Loucy (cell line): ENCODE data around the gene THADA.

Source experiments
- H2AFZ ChIP-seq: fragments of 200-600 bp; sonication (generic); 2 replicates; pipeline ENCODE4 v1.6.0; 2016; ENCODE audit warnings: antibody characterized with exemption, mild to moderate bottlenecking, low read length, moderate library complexity
- H3F3A ChIP-seq: fragments of 200-600 bp; 2 replicates; pipeline ENCODE4 v1.6.0; 2016; ENCODE audit warnings: antibody characterized with exemption, low read depth, mild to moderate bottlenecking
- H3K27me3 ChIP-seq: fragments of 200-600 bp; sonication (generic); 2 replicates; pipeline ENCODE4 v1.6.1; 2014; ENCODE audit warnings: low read length, mild to moderate bottlenecking; ENCODE audit not compliant: insufficient read depth, poor library complexity, severe bottlenecking
- H3K36me3 ChIP-seq: fragments of 200-600 bp; sonication (generic); 2 replicates; pipeline ENCODE4 v1.6.1; 2016; ENCODE audit warnings: low read length; ENCODE audit not compliant: insufficient read depth
- H3K4me1 ChIP-seq: fragments of 200-600 bp; sonication (generic); 2 replicates; pipeline ENCODE4 v1.5.1; 2014; ENCODE audit warnings: low read length, mild to moderate bottlenecking; ENCODE audit not compliant: insufficient read depth, poor library complexity, severe bottlenecking
- H3K4me2 ChIP-seq: fragments of 200-600 bp; sonication (generic); 2 replicates; pipeline ENCODE4 v1.6.0; 2014; ENCODE audit warnings: antibody characterized with exemption, low read length, low read depth, mild to moderate bottlenecking; ENCODE audit not compliant: poor library complexity, severe bottlenecking
- H3K4me3 ChIP-seq: fragments of 200-600 bp; sonication (generic); 2 replicates; pipeline ENCODE4 v1.5.1; 2014; ENCODE audit warnings: low read length, mild to moderate bottlenecking, mixed read lengths; ENCODE audit not compliant: poor library complexity, severe bottlenecking
- H3K79me2 ChIP-seq: fragments of 200-600 bp; sonication (generic); 2 replicates; pipeline ENCODE4 v1.6.1; 2014; ENCODE audit warnings: low read length; ENCODE audit not compliant: insufficient read depth
- H3K9ac ChIP-seq: fragments of 200-600 bp; sonication (generic); 2 replicates; pipeline ENCODE4 v1.6.0; 2014; ENCODE audit warnings: mild to moderate bottlenecking, low read depth, low read length, moderate library complexity; ENCODE audit not compliant: poor library complexity, severe bottlenecking
- H3K9me2 ChIP-seq: fragments of 200-600 bp; sonication (generic); replicated peaks from 2 replicates; pipeline ENCODE4 v1.6.1; 2016; ENCODE audit warnings: low read depth, low read length, mixed read lengths
- H3K9me3 ChIP-seq: fragments of 200-600 bp; sonication (generic); 2 replicates; pipeline ENCODE4 v1.6.1; 2014; ENCODE audit warnings: mild to moderate bottlenecking, antibody characterized with exemption, low read length, low read depth; ENCODE audit not compliant: insufficient read depth
- H4K20me1 ChIP-seq: fragments of 200-600 bp; sonication (generic); 2 replicates; pipeline ENCODE4 v1.6.0; 2014; ENCODE audit warnings: antibody characterized with exemption, low read length, mild to moderate bottlenecking; ENCODE audit not compliant: insufficient read depth, poor library complexity, severe bottlenecking
- EZH2phosphoT487 ChIP-seq: fragments of 200-600 bp; IDR thresholded peaks from 2 replicates; pipeline ENCODE4 v1.6.1; 2018; ENCODE audit warnings: antibody characterized with exemption, mild to moderate bottlenecking, moderate library complexity, borderline replicate concordance
- TF ChIP-seq, protein P1 (sequence below): fragments of 200-600 bp; sonication (generic); conservative IDR thresholded peaks from 2 replicates; pipeline ENCODE4 v1.5.1; 2014; ENCODE audit warnings: mild to moderate bottlenecking, antibody characterized with exemption, low read length

The THADA gene

GRCh38 chr2:43278564-43279220, 317.1 kb downstream of the THADA start:
- Histone ChIP-seq H3K79me2 (no peaks in the 10 kb centered on the region), H3K36me3 (peaks cover 12% of the 10 kb centered on the region; the same call in 1 of the 2 replicates)
- TF ChIP-seq, protein P1, sequence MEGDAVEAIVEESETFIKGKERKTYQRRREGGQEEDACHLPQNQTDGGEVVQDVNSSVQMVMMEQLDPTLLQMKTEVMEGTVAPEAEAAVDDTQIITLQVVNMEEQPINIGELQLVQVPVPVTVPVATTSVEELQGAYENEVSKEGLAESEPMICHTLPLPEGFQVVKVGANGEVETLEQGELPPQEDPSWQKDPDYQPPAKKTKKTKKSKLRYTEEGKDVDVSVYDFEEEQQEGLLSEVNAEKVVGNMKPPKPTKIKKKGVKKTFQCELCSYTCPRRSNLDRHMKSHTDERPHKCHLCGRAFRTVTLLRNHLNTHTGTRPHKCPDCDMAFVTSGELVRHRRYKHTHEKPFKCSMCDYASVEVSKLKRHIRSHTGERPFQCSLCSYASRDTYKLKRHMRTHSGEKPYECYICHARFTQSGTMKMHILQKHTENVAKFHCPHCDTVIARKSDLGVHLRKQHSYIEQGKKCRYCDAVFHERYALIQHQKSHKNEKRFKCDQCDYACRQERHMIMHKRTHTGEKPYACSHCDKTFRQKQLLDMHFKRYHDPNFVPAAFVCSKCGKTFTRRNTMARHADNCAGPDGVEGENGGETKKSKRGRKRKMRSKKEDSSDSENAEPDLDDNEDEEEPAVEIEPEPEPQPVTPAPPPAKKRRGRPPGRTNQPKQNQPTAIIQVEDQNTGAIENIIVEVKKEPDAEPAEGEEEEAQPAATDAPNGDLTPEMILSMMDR: no peak
- no peak for TF ChIP-seq EZH2phosphoT487

DNA sequence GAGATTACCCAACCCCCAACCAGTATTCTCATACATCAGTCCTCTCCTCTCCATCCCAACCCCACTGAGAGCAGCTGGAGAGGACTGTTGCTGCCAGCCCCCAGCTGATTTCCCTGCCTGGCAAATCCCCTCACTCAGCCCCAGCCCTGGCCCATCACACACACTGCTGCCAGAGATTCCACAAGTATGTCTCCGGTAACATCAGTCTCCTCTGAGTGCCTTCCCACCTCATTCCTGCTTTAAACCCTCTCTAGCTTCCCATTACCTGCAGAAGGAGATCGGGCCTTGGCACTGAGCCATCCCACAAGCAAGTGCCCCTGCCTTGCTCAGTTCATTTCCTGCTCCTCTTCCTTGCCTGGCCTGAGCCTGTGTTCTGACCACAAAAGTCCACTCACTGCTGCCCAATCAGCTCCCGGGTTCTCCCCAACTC, 318.9 kb downstream of the THADA start:
- H3K9ac ChIP-seq: no peak overlapping the region
- no peaks in the 10 kb centered on the region for H4K20me1 ChIP-seq
- no peaks in the 10 kb centered on the region for H3K27me3 ChIP-seq
- H3K4me3 ChIP-seq: no peak overlapping the region
- no peaks in the 10 kb centered on the region for H3K9me3 ChIP-seq
- H2AFZ ChIP-seq: no peak overlapping the region
- H3K79me2 ChIP-seq: no peaks in the 10 kb centered on the region
- peaks cover 5% of the 10 kb centered on the region for H3K4me1 ChIP-seq
- no peak for TF ChIP-seq EZH2phosphoT487
- TF ChIP-seq, protein P1: no peak
- no peaks in the 10 kb centered on the region for H3K9me2 ChIP-seq
- H3F3A ChIP-seq: no peaks in the 10 kb centered on the region
- peaks cover 4% of the 10 kb centered on the region; the same call in 1 of the 2 replicates for H3K36me3 ChIP-seq
- no peak overlapping the region for H3K4me2 ChIP-seq

More at GRCh38 chr2:43278564-43279220, 317.1 kb downstream of the THADA start:
- Histone ChIP-seq H3K9ac (no peak overlapping the region), H4K20me1 (no peaks in the 10 kb centered on the region), H3K4me2 (no peak overlapping the region), H3F3A (no peaks in the 10 kb centered on the region), H3K9me2 (no peaks in the 10 kb centered on the region), H3K4me1 (peaks cover 5% of the 10 kb centered on the region), H3K4me3 (no peak overlapping the region), H3K9me3 (no peaks in the 10 kb centered on the region; the same call in 1 of the 2 replicates), H2AFZ (no peak overlapping the region), H3K27me3 (no peaks in the 10 kb centered on the region)

- Histone ChIP-seq H3K4me2 (no peak overlapping the region), H3K4me3 (no peak overlapping the region), H3K9ac (no peak overlapping the region), H3K4me1 (peaks cover 5% of the 10 kb centered on the region), H3K9me2 (no peaks in the 10 kb centered on the region), H3K27me3 (no peaks in the 10 kb centered on the region), H3F3A (no peaks in the 10 kb centered on the region), H3K9me3 (no peaks in the 10 kb centered on the region), H3K36me3 (no peaks in the 10 kb centered on the region; the same call in 1 of the 2 replicates), H2AFZ (no peak overlapping the region), H4K20me1 (no peaks in the 10 kb centered on the region), H3K79me2 (no peaks in the 10 kb centered on the region)
- TF ChIP-seq, protein P1: no peak
- TF ChIP-seq EZH2phosphoT487: no peak
These were observed 319.4 kb downstream of the THADA start for GRCh38 chr2:43276266-43276941.
